Mucosa of stomach (tissue), 1 donor: Measurements from ENCODE around the gene CDO1.
A peak's percentile ranks its signal among the peaks of the same experiment; 100 is the strongest.
"Not testable (repeated sequence)": the region's sequence is repeated elsewhere in the genome, so short reads cannot be mapped to it uniquely, and the experiment has no call there.

ENCODE experiments used
- H3K27me3 ChIP-seq: one replicate; pipeline ENCODE4 v1.7.0; 2013; ENCODE audit warnings: mild to moderate bottlenecking, low read length; ENCODE audit not compliant: control insufficient read depth, insufficient read depth
- H3K36me3 ChIP-seq: one replicate; pipeline ENCODE4 v1.7.0; 2013; ENCODE audit warnings: low read length; ENCODE audit not compliant: control insufficient read depth, insufficient read depth
- H3K4me1 ChIP-seq: one replicate; pipeline ENCODE4 v1.7.0; 2013; ENCODE audit warnings: mild to moderate bottlenecking, low read length; ENCODE audit not compliant: control insufficient read depth, insufficient read depth
- H3K4me3 ChIP-seq: one replicate; pipeline ENCODE4 v1.7.0; 2013; ENCODE audit warnings: low read length
- H3K9ac ChIP-seq: one replicate; pipeline ENCODE4 v1.7.0; 2013; ENCODE audit warnings: mild to moderate bottlenecking, low read length, moderate library complexity
- H3K9me3 ChIP-seq: one replicate; pipeline ENCODE4 v1.7.0; 2013; ENCODE audit warnings: mild to moderate bottlenecking, low read length, moderate library complexity; ENCODE audit not compliant: control insufficient read depth
- donor health status: Pancreatic carcinoma.

Gene CDO1

GRCh38 chr5:115820846-115821245 lies 4.4 kb upstream of the CDO1 start:
- Histone ChIP-seq H3K36me3 (no peaks in the 10 kb centered on the region), H3K27me3 (peaks cover 22% of the 10 kb centered on the region), H3K4me3 (no peak overlapping the region), H3K4me1 (peaks cover 7% of the 10 kb centered on the region), H3K9ac (no peak overlapping the region), H3K9me3 (no peaks in the 10 kb centered on the region)

- peaks cover 41% of the 10 kb centered on the region for H3K27me3 ChIP-seq
- H3K4me3 ChIP-seq: no peak overlapping the region
Observed at GRCh38 chr5:115818821-115819220, 2.4 kb upstream of the CDO1 start.

GRCh38 chr5:115817386-115817785 lies 927 bp upstream of the CDO1 start:
- Histone ChIP-seq H3K4me3 (no peak overlapping the region), H3K9me3 (no peaks in the 10 kb centered on the region), H3K27me3 (peaks cover 48% of the 10 kb centered on the region), H3K36me3 (no peaks in the 10 kb centered on the region), H3K4me1 (peaks cover 11% of the 10 kb centered on the region), H3K9ac (no peak overlapping the region)

More at GRCh38 chr5:115818821-115819220, 2.4 kb upstream of the CDO1 start:
- peaks cover 11% of the 10 kb centered on the region for H3K4me1 ChIP-seq
- no peak overlapping the region for H3K9ac ChIP-seq
- no peaks in the 10 kb centered on the region for H3K9me3 ChIP-seq
- H3K36me3 ChIP-seq: no peaks in the 10 kb centered on the region

- H3K4me3 ChIP-seq: peak overlapping the region; percentile 34
- H3K9ac ChIP-seq: no peak overlapping the region
- H3K27me3 ChIP-seq: peaks cover 48% of the 10 kb centered on the region
Observed at GRCh38 chr5:115815693-115816225, 700 bp downstream of the CDO1 start.

GRCh38 chr5:115815006-115815692 lies 1.3 kb downstream of the CDO1 start:
- no peak overlapping the region for H3K4me3 ChIP-seq
- H3K27me3 ChIP-seq: peaks cover 47% of the 10 kb centered on the region
- H3K4me1 ChIP-seq: peaks cover 11% of the 10 kb centered on the region
- no peaks in the 10 kb centered on the region for H3K36me3 ChIP-seq
- H3K9ac ChIP-seq: no peak overlapping the region
- H3K9me3 ChIP-seq: no peaks in the 10 kb centered on the region

More at GRCh38 chr5:115815693-115816225, 700 bp downstream of the CDO1 start:
- Histone ChIP-seq H3K36me3 (no peaks in the 10 kb centered on the region), H3K4me1 (peaks cover 11% of the 10 kb centered on the region), H3K9me3 (no peaks in the 10 kb centered on the region)

- Histone ChIP-seq H3K4me3 (no peak overlapping the region), H3K27me3 (peaks cover 43% of the 10 kb centered on the region)
Observed at GRCh38 chr5:115813719-115814118, 2.7 kb downstream of the CDO1 start.

GRCh38 chr5:115812372-115812771 lies 4.1 kb downstream of the CDO1 start:
- peaks cover 39% of the 10 kb centered on the region for H3K27me3 ChIP-seq

More at GRCh38 chr5:115813719-115814118, 2.7 kb downstream of the CDO1 start:
- Histone ChIP-seq H3K4me1 (peaks cover 11% of the 10 kb centered on the region), H3K9me3 (no peaks in the 10 kb centered on the region), H3K9ac (no peak overlapping the region), H3K36me3 (no peaks in the 10 kb centered on the region)

GRCh38 chr5:115811406-115811805 lies 5.1 kb downstream of the CDO1 start:
- H3K4me1 ChIP-seq: peaks cover 9% of the 10 kb centered on the region
- peaks cover 31% of the 10 kb centered on the region for H3K27me3 ChIP-seq
- no peak overlapping the region for H3K4me3 ChIP-seq
- no peaks in the 10 kb centered on the region for H3K36me3 ChIP-seq
- H3K9ac ChIP-seq: no peak overlapping the region
- no peaks in the 10 kb centered on the region for H3K9me3 ChIP-seq

More at GRCh38 chr5:115812372-115812771, 4.1 kb downstream of the CDO1 start:
- H3K36me3 ChIP-seq: no peaks in the 10 kb centered on the region
- H3K9me3 ChIP-seq: no peaks in the 10 kb centered on the region
- H3K9ac ChIP-seq: no peak overlapping the region
- peaks cover 11% of the 10 kb centered on the region for H3K4me1 ChIP-seq
- H3K4me3 ChIP-seq: no peak overlapping the region

- Histone ChIP-seq H3K27me3 (peaks cover 25% of the 10 kb centered on the region), H3K9ac (no peak overlapping the region), H3K4me1 (peaks cover 3% of the 10 kb centered on the region), H3K4me3 (no peak overlapping the region), H3K36me3 (no peaks in the 10 kb centered on the region), H3K9me3 (no peaks in the 10 kb centered on the region)
Observed at GRCh38 chr5:115810761-115811160, 5.7 kb downstream of the CDO1 start.

GRCh38 chr5:115809946-115810345 lies 6.5 kb downstream of the CDO1 start:
- no peaks in the 10 kb centered on the region for H3K9me3 ChIP-seq
- no peak overlapping the region for H3K9ac ChIP-seq
- peaks cover 17% of the 10 kb centered on the region for H3K27me3 ChIP-seq
- H3K4me1 ChIP-seq: no peaks in the 10 kb centered on the region
- H3K36me3 ChIP-seq: no peaks in the 10 kb centered on the region
- no peak overlapping the region for H3K4me3 ChIP-seq

- H3K36me3 ChIP-seq, H3K4me1 ChIP-seq, H3K4me3 ChIP-seq, H3K9me3 ChIP-seq, H3K27me3 ChIP-seq, H3K9ac ChIP-seq: not testable (repeated sequence)
Observed at GRCh38 chr5:115808066-115808465, 8.4 kb downstream of the CDO1 start.

- Histone ChIP-seq H3K9ac (no peak overlapping the region), H3K9me3 (no peaks in the 10 kb centered on the region), H3K27me3 (no peaks in the 10 kb centered on the region), H3K4me3 (no peak overlapping the region), H3K36me3 (no peaks in the 10 kb centered on the region), H3K4me1 (no peaks in the 10 kb centered on the region)
Observed at GRCh38 chr5:115807654-115808052, 8.8 kb downstream of the CDO1 start.
